KMS-11 (cell line): ENCODE data around the gene ADAMTS12.
"Not testable (repeated sequence)": the region's sequence is repeated elsewhere in the genome, so short reads cannot be mapped to it uniquely, and the experiment has no call there.

ENCODE experiments used
- H2AFZ ChIP-seq: fragments of 200-600 bp; sonication (generic); 2 replicates; pipeline ENCODE4 v1.6.1; 2016; ENCODE audit warnings: antibody characterized with exemption, mixed run types, low read depth
- H3K27ac ChIP-seq: fragments of 200-600 bp; sonication (generic); 2 replicates; pipeline ENCODE4 v1.6.1; 2016; ENCODE audit warnings: mild to moderate bottlenecking, mixed run types
- H3K27me3 ChIP-seq: fragments of 200-600 bp; sonication (generic); 2 replicates; pipeline ENCODE4 v1.6.1; 2017; ENCODE audit warnings: mild to moderate bottlenecking, low read depth, mixed run types, moderate library complexity; ENCODE audit not compliant: insufficient read depth
- H3K36me3 ChIP-seq: fragments of 200-600 bp; sonication (generic); 2 replicates; pipeline ENCODE4 v1.6.1; 2017; ENCODE audit warnings: mild to moderate bottlenecking, mixed run types; ENCODE audit not compliant: insufficient read depth
- H3K4me1 ChIP-seq: fragments of 200-600 bp; sonication (generic); 2 replicates; pipeline ENCODE4 v1.6.1; 2016; ENCODE audit warnings: mild to moderate bottlenecking, low read depth, mixed run types; ENCODE audit not compliant: poor library complexity, severe bottlenecking
- H3K4me2 ChIP-seq: fragments of 200-600 bp; sonication (generic); 2 replicates; pipeline ENCODE4 v1.7.0; 2016; ENCODE audit warnings: mild to moderate bottlenecking, mixed run types
- H3K4me3 ChIP-seq: fragments of 200-600 bp; sonication (generic); IDR thresholded peaks from 2 replicates; pipeline ENCODE4 v1.6.1; 2017; ENCODE audit warnings: low read depth, low read length, mixed read lengths; ENCODE audit not compliant: insufficient read depth
- H3K79me2 ChIP-seq: fragments of 200-600 bp; sonication (generic); 2 replicates; pipeline ENCODE4 v1.6.1; 2016; ENCODE audit warnings: low read depth, mixed run types; ENCODE audit not compliant: insufficient read depth
- H3K9ac ChIP-seq: fragments of 200-600 bp; sonication (generic); 2 replicates; pipeline ENCODE4 v1.6.1; 2016; ENCODE audit warnings: mild to moderate bottlenecking, mixed run types
- H4K20me1 ChIP-seq: fragments of 200-600 bp; sonication (generic); 2 replicates; pipeline ENCODE4 v1.6.1; 2016; ENCODE audit warnings: mild to moderate bottlenecking, mixed run types; ENCODE audit not compliant: insufficient read depth
- CTCF ChIP-seq: fragments of 200-600 bp; sonication (generic); conservative IDR thresholded peaks from 2 replicates; pipeline ENCODE4 v1.6.1; 2017; ENCODE audit warnings: low read depth, mild to moderate bottlenecking, antibody characterized with exemption, low read length, moderate library complexity, mixed read lengths

Gene ADAMTS12

DNA sequence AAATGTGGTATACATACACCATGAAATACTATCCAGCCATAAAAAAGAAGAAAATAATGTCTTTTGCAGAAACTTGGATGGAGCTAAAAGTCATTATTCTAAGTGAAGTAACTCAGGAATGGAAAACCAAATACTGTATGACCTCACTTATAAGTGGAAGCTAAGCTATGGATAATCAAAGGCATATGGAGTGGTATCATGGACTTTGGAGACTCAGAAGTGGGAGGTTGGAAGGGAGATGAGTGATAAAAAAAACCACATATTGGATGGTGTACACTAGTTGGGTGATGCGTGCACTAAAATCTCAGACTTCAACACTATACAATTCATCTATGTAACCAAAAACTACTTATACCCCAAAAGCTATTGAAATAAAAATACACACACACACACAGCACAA, 24.5 kb downstream of the ADAMTS12 start:
- no peak for TF ChIP-seq CTCF
- H3K27ac ChIP-seq: no peak overlapping the region
- H4K20me1 ChIP-seq: no peaks in the 10 kb centered on the region
- H3K4me1 ChIP-seq: no peaks in the 10 kb centered on the region
- H3K27me3 ChIP-seq: no peaks in the 10 kb centered on the region
- H3K79me2 ChIP-seq: no peaks in the 10 kb centered on the region
- H3K9ac ChIP-seq: no peak overlapping the region
- H3K4me2 ChIP-seq: no peak overlapping the region
- no peak overlapping the region for H3K4me3 ChIP-seq
- H3K36me3 ChIP-seq: no peaks in the 10 kb centered on the region
- H2AFZ ChIP-seq: no peak overlapping the region

- not testable (repeated sequence) for H2AFZ ChIP-seq, H3K9ac ChIP-seq, H3K79me2 ChIP-seq, H3K4me3 ChIP-seq, H3K27me3 ChIP-seq, H3K27ac ChIP-seq, H3K36me3 ChIP-seq, H3K4me2 ChIP-seq, H3K4me1 ChIP-seq, H4K20me1 ChIP-seq
Measured at GRCh38 chr5:33859177-33859576, 32.6 kb downstream of the ADAMTS12 start.

GRCh38 chr5:33857037-33857436, 34.8 kb downstream of the ADAMTS12 start:
- Histone ChIP-seq H3K27me3 (no peaks in the 10 kb centered on the region), H3K79me2 (no peaks in the 10 kb centered on the region), H3K4me2 (no peak overlapping the region), H3K36me3 (no peaks in the 10 kb centered on the region), H2AFZ (no peak overlapping the region), H3K4me1 (no peaks in the 10 kb centered on the region), H3K27ac (no peak overlapping the region), H4K20me1 (no peaks in the 10 kb centered on the region), H3K9ac (no peak overlapping the region), H3K4me3 (no peak overlapping the region)
- TF ChIP-seq CTCF: no peak

DNA sequence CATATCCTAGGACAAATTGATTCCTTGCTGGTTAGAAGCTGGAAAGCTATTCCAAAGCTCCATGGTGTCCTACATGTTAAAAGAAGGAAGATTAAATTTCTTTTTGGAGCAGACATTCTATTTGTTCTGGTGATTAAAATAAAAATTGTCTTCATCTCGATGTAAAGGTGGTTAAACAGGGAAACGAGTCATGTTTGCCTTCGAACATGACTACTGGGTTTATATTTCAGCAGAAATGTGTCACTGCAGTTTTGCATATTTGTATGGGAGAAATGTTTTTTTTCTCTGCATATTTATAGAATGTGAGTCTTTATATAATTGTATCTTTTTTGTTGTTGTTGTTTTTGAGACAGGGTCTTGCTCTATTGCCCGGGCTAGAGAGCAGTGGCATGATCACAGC, 36.4 kb downstream of the ADAMTS12 start:
- Histone ChIP-seq H3K4me1 (peaks cover 12% of the 10 kb centered on the region), H3K4me3 (no peak overlapping the region), H2AFZ (no peak overlapping the region), H3K27me3 (no peaks in the 10 kb centered on the region), H3K27ac (no peak overlapping the region), H3K9ac (no peak overlapping the region), H3K36me3 (no peaks in the 10 kb centered on the region), H3K4me2 (no peak overlapping the region), H4K20me1 (no peaks in the 10 kb centered on the region), H3K79me2 (no peaks in the 10 kb centered on the region)
- no peak for TF ChIP-seq CTCF

- H3K36me3 ChIP-seq: no peaks in the 10 kb centered on the region
- H3K9ac ChIP-seq: no peak overlapping the region
- no peak overlapping the region for H3K4me2 ChIP-seq
- no peaks in the 10 kb centered on the region for H4K20me1 ChIP-seq
- no peak overlapping the region for H3K27ac ChIP-seq
- no peak overlapping the region for H2AFZ ChIP-seq
- no peaks in the 10 kb centered on the region for H3K79me2 ChIP-seq
- no peaks in the 10 kb centered on the region for H3K27me3 ChIP-seq
- peaks cover 18% of the 10 kb centered on the region for H3K4me1 ChIP-seq
- TF ChIP-seq CTCF: no peak
- no peak overlapping the region for H3K4me3 ChIP-seq
Measured at GRCh38 chr5:33854733-33855151, 37.0 kb downstream of the ADAMTS12 start.
